NCI-H345 treated with DMSO at 0.1 percent for 48 hours (cell line): ENCODE measurements around the gene KLF13.

Source experiments
- DNase-seq: peaks from one replicate; lab custom pipeline; 2025; ENCODE audit not compliant: unreplicated experiment; lab: John Stamatoyannopoulos, UW

KLF13 gene

DNA sequence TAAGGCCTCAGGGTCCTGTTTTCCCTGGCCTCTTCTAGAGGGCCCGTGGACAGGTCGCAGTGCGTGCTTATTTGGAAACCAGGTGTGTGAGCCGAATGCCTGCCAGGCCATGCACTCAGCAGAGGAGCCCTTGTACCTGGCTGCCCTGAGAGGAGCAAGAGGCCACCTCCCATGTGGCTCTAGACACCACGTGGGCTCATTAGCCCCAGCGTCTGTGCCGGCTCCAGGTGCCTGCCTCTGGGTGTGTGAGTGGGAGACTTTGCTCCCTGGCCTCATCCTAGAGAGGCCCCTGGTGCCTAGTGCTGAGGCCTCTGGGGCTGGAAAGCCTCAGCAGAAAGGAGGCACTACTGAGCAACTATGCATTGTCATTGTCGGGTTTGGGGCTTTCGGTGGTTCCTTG is 50.4 kb downstream of the KLF13 start:
- DNase-seq = no peak

- DNase-seq = no peak
Measured at GRCh38 chr15:31378363-31378903, 51.8 kb downstream of the KLF13 start.

DNA sequence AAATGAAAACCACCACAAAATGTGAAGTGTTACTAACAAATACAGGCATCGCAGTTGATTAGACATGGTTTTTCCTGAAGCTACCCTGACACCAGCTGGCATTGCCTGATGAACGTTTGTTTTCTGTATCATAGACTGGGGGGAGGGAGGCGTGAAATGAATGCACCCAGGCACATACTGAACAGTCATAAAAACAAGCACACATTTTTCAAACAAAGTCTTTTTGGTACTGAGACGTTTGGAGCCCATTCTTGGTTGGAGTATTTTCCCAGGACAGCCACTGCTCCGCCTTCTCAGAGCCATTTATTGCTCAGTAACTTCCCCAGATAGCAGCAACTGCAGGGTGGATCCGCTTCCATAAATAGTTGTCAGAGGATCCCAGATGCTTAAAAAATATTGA is 52.4 kb downstream of the KLF13 start:
- DNase-seq = no peak

GRCh38 chr15:31379577-31379976 is 52.9 kb downstream of the KLF13 start:
- no peak for DNase-seq

DNA sequence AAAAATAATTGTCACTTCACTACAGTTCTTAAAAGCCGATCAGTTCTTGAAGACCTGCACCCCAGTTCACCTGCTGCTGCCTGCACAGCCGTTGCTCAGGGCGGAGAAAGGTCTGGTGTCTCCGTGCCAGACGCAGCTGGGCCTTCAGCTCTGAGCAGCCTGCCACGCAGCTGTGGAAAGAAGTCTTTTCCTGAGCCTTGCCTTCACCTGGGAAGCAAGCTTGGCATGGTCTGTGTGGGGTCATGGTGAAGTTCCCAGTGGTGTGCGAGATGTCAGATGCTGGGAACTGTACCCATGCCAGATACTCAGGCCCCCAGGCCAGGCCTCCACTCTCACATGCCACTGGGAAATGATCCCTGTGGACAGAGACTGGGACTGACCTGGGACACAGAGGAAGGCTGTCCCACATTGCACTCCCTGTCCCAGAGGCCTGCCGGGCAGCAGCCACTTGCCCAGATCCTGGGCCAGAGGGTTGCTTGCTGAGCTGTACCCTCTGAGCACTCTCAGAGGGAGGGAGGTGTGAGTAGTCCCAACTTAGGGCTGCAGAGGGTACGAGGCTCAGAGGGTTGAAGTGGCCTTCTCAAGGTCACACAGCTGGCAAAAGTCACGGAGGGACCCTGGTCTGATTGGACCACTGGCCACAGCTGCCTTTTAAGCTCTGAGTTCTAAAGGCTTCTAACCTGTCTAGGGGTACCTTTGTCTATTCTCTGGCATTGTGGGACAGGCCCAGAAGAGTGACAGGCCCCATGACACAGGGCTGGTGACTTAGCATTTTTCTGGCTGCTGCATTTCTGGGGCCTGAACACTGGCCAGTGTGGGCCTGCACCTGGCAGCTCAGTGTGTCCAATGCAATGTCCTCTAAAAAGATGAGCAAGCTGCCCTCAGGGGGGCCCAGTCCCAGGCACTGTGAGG is 55.4 kb downstream of the KLF13 start:
- no peak for DNase-seq

DNA sequence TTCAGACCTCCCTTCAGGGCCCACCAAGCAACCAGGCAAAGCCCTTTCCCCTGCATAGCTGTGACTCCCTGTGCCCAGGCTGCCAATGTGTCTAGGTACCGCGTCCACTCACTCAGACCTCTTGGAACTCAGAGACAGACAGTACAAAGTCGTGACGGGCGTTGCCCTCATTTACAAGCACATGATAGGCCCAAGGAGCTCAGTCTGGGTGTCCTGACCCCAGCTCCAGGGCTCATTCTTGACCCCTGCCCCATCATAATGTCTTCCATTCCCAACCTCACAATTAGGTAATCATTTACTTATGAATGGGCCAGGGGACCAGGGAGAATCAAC is 56.0 kb downstream of the KLF13 start:
- no peak for DNase-seq

- no peak for DNase-seq
Measured at GRCh38 chr15:31383139-31383538, 56.5 kb downstream of the KLF13 start.

DNA sequence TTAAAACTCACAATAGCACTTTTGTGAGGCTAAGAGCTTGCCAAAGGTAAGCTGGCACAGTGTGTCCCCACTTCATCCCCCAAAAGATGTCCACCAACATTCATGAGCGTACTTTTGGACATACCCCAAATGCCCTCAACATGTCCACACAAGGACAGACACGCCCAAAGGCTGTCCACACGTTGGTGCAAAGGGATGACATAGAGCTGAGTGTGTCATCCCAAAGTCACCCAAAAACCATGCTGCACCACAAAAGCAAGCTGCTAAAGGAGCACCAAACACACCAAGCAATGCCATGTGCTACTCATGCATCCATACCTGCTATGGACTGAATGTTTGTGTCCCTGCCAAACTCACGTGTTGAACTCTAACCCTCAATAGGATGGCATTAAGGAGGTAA is 57.9 kb downstream of the KLF13 start:
- DNase-seq = no peak

DNA sequence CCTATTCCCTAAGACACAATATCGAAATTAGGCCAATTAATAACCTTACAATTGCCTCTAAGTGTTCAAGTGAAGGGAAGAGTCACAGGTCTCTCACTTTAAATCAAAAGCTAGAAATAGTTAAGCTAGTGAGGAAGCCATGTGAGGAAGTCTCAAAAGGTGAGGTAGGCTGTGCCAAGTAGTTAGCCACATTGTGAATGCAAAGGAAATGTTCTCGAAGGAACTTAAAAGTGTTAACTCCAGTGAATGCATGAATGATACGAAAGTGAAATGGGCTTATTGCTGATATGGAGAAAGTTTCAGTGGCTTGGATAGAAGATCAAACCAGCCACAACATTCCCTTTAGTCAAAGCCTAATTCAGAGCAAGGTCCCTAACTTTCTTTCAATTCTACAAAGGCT is 59.1 kb downstream of the KLF13 start:
- no peak for DNase-seq

- DNase-seq = no peak
Measured at GRCh38 chr15:31387092-31387478, 60.5 kb downstream of the KLF13 start.

GRCh38 chr15:31387479-31388118 is 61.0 kb downstream of the KLF13 start:
- peak; percentile 49 for DNase-seq

DNA sequence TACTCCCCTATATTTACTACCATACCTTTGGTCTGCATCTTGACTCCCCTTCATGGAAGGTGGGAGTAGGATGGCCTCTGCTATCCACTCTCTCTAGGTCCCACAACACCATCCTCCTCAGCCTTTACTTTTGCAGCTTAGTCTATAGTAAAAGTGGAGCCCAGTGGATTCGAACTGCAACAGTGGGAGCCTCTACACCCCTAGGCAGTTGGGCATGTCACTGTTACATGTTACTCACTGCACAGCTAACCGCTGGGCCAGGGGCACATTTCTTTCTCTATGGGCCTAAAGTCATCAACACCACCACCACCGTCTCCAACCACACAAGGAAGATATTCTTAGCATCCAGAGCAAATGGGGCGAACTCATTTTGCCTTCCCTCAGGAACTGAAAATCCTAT is 62.9 kb downstream of the KLF13 start:
- no peak for DNase-seq

DNA sequence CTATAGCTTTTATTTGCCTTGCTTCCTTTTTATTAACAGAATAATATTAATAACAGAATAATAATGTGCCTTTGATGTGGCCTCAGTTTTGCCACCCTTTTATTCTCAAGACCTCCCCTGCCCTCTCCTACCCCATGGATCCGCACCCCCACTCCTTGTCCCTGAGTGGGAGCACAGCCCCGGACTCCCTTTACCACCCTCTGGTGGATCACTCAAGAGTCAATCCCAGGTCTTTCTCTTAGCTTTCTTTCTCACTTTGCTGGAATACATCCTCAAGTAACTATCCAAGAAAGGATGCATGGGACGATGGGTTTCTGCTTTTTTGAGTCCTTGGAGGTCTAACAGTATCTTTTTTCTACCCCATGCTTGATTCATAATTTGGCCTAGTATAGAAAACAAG is 63.4 kb downstream of the KLF13 start:
- DNase-seq = no peak

- no peak for DNase-seq
Measured at GRCh38 chr15:31390777-31391486, 64.3 kb downstream of the KLF13 start.

DNA sequence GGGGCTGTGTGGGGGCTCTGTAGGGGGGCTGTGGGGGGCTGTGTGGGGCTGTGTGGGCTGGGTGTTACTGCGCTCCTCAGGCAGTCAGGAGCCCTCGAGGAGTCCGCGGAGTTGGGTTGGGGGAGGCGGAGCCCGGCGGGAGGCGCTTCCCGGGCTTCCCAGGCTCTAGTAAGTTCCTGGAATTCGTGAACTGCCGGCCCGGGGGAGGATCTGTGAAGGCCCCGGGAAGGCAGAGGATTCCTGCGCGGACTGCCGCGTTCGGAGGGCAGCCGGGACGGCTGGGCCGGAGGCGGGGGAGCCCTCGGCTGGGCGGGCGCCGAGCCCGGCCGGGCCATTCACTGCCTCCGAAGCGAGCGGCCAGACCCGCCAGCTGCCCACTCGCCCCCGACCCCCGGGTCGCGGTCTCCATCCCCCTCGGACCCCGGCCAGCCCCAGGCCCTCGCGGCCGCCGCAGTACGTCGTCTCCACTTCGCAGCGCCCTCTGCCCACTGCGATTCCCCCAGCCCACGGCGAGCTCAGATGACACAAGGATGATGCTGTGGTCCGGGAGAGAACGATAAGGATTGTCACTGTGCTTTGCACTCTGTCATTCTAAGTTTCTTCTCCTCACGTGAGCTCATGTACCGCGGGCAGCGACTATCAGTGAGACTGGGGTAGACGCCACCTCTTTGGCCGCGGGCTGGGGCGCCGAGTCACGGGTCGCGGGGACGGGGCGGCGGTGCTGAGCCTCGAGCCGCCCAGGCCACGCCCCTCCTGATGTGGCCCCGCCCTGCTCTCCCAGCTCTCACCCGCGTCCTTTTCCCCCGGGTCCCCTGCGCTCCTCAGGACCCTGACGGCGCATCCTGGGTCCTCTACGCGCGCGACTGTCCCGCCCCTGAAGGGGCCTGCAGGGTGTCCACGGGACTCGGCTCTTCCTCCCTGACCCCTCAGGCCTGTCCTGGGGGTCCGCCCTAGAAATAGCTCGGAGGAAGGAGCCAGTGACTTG is 65.3 kb downstream of the KLF13 start:
- DNase-seq = no peak

GRCh38 chr15:31392761-31393401 is 66.2 kb downstream of the KLF13 start:
- DNase-seq = no peak

DNA sequence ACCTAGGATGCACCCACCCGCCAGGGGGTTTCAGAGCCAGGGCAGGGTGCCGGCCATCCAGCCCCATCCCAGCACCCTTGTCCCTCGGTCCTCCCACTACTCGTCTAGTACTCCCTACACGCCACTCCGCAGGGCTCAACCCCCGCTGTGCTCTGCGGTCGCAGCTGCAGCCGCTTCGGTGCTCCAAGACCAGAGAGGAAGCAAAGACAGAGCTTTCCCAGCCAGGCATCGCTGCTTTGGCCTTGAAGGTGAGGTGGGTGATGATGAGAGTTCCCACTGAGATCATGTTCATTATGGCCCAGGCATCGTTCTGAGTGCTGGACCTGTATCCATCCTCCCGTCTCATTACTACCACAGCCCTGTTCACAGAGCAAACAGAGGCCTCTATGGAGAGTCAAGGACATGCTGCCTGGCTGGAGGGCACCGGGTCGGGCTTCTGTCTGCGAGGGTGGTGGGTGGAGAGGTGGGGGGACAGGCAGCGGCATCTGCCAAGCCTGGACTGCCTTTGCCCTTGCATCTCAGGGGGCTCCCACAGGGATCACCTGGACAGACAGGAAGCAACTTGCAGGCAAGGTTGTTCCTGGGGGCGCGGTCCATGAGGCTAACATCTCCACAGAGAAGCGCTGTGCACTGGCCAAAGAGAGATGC is 66.9 kb downstream of the KLF13 start:
- DNase-seq = no peak

DNA sequence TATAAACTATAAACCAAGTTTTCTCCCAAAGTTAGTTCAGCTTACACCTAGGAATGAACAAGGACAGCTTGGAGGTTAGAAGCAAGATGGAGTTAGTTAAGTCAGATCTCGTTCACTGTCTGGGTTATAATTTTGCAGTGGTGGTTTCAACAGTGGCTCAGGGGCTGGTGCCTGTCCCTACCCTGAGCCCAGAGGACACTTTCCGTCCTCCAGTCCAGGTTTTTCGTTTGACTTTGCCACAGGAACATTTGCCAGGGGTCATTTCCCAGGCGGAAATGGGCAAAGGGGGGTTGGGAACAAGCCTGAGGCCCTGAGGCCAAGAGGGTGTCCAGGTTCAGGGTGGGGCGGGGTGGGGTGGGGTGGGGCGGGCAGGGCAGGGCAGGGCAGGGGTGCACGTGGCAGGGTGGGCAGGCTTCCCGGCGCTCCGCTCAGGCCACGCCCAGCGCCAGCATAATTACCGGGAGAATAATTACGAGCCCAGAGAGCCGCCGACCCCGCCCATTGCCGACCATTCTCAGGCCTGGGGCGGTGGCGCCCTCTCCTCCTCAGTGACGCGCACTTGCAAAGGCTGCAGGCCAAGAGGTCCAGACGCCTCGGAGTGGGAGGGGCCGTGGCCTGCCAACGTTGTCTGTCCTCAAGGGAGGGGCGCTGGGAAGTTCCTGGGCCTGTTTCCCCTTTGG is 70.4 kb downstream of the KLF13 start:
- no peak for DNase-seq
